PC-9 (cell line): ENCODE measurements around the gene SYK. TPM values are rescaled to one million over a fixed set of nuclear protein-coding genes. Genes with fewer than 3 reads are reported as not detected.

Source experiments
- BruUV-seq: library from RNA; stranded (reverse); fragments of 400-500 nt; replicated peaks from 2 replicates; lab custom pipeline; 2021; lab: Mats Ljungman, UMichigan
- CTCF ChIA-PET: fragments of 300-600 bp; sonication (Branson Sonifier 250); formaldehyde crosslinking; loops from one replicate; lab custom pipeline; 2022; ENCODE audit warnings: antibody characterized with exemption; lab: Charles Lee
- POLR2A ChIA-PET: fragments of 300-600 bp; sonication (Branson Sonifier 250); formaldehyde crosslinking; loops from one replicate; lab custom pipeline; 2022; ENCODE audit warnings: antibody characterized with exemption; ENCODE audit not compliant: unreplicated experiment; lab: Charles Lee
- DNase-seq, 2 experiments: peaks; one replicate each; pipeline versions ENCODE4 v3.0.0 to v3.0.0-alpha.2; 2015 to 2022; ENCODE audit warnings: mixed read lengths in 1 of 2
- H2AFZ ChIP-seq: fragments of 200-600 bp; sonication (generic); 2 replicates; pipeline ENCODE4 v1.8.1; 2017; ENCODE audit warnings: antibody characterized with exemption
- H3F3A ChIP-seq: fragments of 200-600 bp; sonication (generic); 2 replicates; pipeline ENCODE4 v1.8.1; 2017; ENCODE audit warnings: antibody characterized with exemption, mild to moderate bottlenecking, low read depth; ENCODE audit not compliant: insufficient read depth
- H3K27ac ChIP-seq: fragments of 200-600 bp; sonication (generic); 2 replicates; pipeline ENCODE4 v1.6.1; 2016; ENCODE audit warnings: mixed run types
- H3K27me3 ChIP-seq: fragments of 200-600 bp; sonication (generic); 2 replicates; pipeline ENCODE4 v1.6.1; 2016; ENCODE audit warnings: low read depth, mixed run types; ENCODE audit not compliant: insufficient read depth
- H3K36me3 ChIP-seq: fragments of 200-600 bp; sonication (generic); 2 replicates; pipeline ENCODE4 v1.6.1; 2016; ENCODE audit warnings: low read depth, mixed run types
- H3K4me1 ChIP-seq: fragments of 200-600 bp; sonication (generic); replicated peaks from 2 replicates; pipeline ENCODE4 v1.6.1; 2016; ENCODE audit warnings: mixed run types; ENCODE audit not compliant: insufficient read depth
- H3K4me2 ChIP-seq: fragments of 200-600 bp; sonication (generic); 2 replicates; pipeline ENCODE4 v1.6.1; 2017; ENCODE audit warnings: mixed run types
- H3K4me3 ChIP-seq: fragments of 200-600 bp; sonication (generic); 2 replicates; pipeline ENCODE4 v1.6.1; 2016; ENCODE audit warnings: mixed run types
- H3K79me2 ChIP-seq: fragments of 200-600 bp; sonication (generic); 2 replicates; pipeline ENCODE4 v1.6.1; 2017; ENCODE audit warnings: low read depth, mixed run types
- H3K9me2 ChIP-seq: fragments of 200-600 bp; sonication (generic); 2 replicates; pipeline ENCODE4 v1.8.1; 2017; ENCODE audit warnings: mild to moderate bottlenecking; ENCODE audit not compliant: insufficient read depth
- H3K9me3 ChIP-seq: fragments of 200-600 bp; sonication (generic); 2 replicates; pipeline ENCODE4 v1.8.1; 2016; ENCODE audit warnings: low read depth; ENCODE audit not compliant: insufficient read depth
- H4K20me1 ChIP-seq: fragments of 200-600 bp; sonication (generic); 2 replicates; pipeline ENCODE4 v1.8.1; 2017; ENCODE audit not compliant: insufficient read depth
- CTCF ChIP-seq: fragments of 200-600 bp; sonication (generic); conservative IDR thresholded peaks from 2 replicates; pipeline ENCODE4 v1.6.1; 2017; ENCODE audit warnings: mixed run types, antibody characterized with exemption, mild to moderate bottlenecking, moderate library complexity
- EZH2 ChIP-seq: fragments of 200-600 bp; sonication (generic); IDR thresholded peaks from 2 replicates; pipeline ENCODE4 v1.8.0; 2017; ENCODE audit warnings: antibody characterized with exemption, low read depth
- intact Hi-C: fragments of 100-400 bp; cut with micrococcal nuclease; formaldehyde crosslinking; loops from one replicate; pipeline ENCODE4 v1.10.0; 2022; ENCODE audit not compliant: unreplicated experiment
- total RNA-seq: library from RNA; stranded (reverse); gene quantifications from 2 replicates; pipeline ENCODE4 v1.2.3, GENCODE V29; 2021

The SYK gene
- total RNA-seq, 1 experiment from 2014 or later: 32.1 TPM

DNA sequence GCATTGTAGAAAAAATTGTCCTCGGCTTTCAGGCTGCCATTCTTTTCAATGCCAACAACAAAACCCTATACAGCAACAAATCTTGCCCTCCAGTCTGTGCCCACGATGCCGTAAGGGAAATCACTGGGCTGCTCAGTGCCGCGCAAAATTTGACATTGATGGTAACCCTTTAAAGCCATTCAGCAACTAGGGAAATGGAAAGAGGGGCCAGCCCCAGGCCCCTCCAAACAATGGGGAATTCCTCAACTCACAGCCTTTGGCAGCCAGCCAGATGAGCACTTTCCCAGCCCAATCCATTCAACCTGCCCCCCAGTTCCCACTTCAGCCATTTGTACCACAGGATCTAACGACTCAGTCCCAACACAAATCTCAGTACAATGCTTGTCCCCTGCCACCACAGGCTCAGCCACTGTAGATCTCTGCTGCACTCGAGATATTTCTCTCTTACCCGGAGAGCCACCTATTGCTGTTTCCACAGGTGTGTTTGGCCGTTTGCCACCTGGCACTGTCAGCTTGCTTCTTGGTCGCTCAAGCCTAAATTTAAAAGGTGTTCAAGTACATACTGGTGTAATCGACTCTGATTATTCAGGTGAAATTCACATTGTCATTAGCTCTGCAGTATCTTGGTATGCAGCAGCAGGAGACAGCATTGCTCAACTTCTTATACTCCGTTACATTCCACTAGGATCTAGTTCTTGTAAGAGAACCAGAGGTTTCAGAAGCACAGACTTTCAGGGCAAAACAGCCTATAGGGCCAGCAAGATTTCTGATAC, 103.3 kb downstream of the SYK start:
- no peaks in the 10 kb centered on the region for H3K4me1 ChIP-seq
- H3K9me2 ChIP-seq: no peaks in the 10 kb centered on the region
- H4K20me1 ChIP-seq: no peaks in the 10 kb centered on the region
- H3K27me3 ChIP-seq: no peaks in the 10 kb centered on the region
- H3K4me2 ChIP-seq: no peak overlapping the region
- H3K9me3 ChIP-seq: no peaks in the 10 kb centered on the region
- H3K36me3 ChIP-seq: no peaks in the 10 kb centered on the region
- H2AFZ ChIP-seq: no peak overlapping the region
- H3F3A ChIP-seq: no peaks in the 10 kb centered on the region
- no peak for TF ChIP-seq EZH2
- H3K79me2 ChIP-seq: no peaks in the 10 kb centered on the region
- H3K27ac ChIP-seq: no peak overlapping the region
- intact Hi-C loops: no loop called here
- ChIA-PET CTCF (no interaction called here), POLR2A (no interaction called here)
- no TSS peak for BruUV-seq
- H3K4me3 ChIP-seq: no peak overlapping the region
- DNase-seq: no peak

DNA sequence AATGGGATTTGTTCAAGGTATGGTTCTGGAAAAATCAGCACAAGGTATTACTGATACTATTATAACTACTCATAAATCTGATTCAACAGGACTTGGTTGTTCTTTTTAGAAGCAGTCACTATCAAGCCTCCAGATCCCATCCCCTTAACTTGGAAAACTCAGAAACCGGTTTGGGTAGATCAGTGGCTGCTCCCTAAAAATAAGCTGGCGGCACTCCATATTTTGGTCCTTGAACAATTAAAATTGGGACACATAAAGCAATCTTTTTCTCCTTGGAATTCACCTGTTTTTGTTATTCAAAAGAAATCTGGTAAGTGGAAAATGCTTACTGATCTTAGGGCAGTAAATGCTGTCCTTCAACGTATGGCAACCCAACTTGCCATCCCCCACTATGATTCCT, 104.2 kb downstream of the SYK start:
- no peak for DNase-seq
- no peak overlapping the region for H3K27ac ChIP-seq
- POLR2A ChIA-PET: no interaction called here
- no peaks in the 10 kb centered on the region for H3K4me1 ChIP-seq
- H4K20me1 ChIP-seq: no peaks in the 10 kb centered on the region
- intact Hi-C loops: no loop called here
- TF ChIP-seq CTCF (no peak), EZH2 (no peak)
- H3K4me3 ChIP-seq: no peak overlapping the region
- H3K9me2 ChIP-seq: no peaks in the 10 kb centered on the region
- H2AFZ ChIP-seq: no peak overlapping the region
- CTCF ChIA-PET: no interaction called here
- no peaks in the 10 kb centered on the region for H3F3A ChIP-seq
- H3K4me2 ChIP-seq: no peak overlapping the region
- no peaks in the 10 kb centered on the region for H3K9me3 ChIP-seq
- H3K79me2 ChIP-seq: no peaks in the 10 kb centered on the region
- no peaks in the 10 kb centered on the region for H3K36me3 ChIP-seq
- no peaks in the 10 kb centered on the region for H3K27me3 ChIP-seq
- no TSS peak for BruUV-seq

DNA sequence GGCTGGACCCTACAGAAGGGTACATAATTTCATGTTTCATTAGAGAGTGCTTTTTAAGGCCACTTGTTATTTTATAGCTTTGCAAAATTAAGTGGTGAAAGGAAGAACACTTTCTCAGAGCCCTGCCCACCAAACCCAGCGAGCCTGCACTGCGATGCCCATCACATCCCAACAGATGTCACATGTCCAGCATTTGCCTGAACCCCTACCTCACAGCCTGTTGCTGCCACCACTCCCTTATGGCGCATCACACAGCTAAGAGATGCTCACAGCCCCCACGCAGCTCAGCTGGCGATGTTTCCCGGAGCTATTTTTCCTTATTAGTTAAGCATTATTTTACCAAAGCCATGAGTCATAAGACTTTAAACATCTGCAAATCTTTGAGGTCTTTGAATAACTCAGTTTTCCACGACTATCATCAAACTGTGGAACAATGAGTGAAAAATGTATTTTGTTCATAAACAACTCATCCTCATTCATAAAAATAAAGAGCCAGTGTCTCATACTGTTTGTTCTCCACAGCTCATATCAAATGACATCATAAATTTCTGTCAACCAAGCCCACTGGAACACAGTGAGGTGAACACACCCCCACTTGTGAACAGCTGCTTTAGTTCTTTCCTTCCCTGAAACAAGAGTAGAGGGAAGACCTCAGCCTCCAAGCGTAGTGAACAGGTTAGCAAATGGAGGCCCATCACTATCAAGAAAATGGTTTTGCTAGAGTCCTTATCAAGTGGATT, 104.9 kb downstream of the SYK start:
- no peaks in the 10 kb centered on the region for H3K27me3 ChIP-seq
- no TSS peak for BruUV-seq
- DNase-seq: no peak
- CTCF ChIA-PET: no interaction called here
- H3K4me1 ChIP-seq: no peaks in the 10 kb centered on the region
- H3K27ac ChIP-seq: no peak overlapping the region
- no peak for TF ChIP-seq EZH2
- no peak for TF ChIP-seq CTCF
- H2AFZ ChIP-seq: no peak overlapping the region
- H3F3A ChIP-seq: no peaks in the 10 kb centered on the region
- H3K4me3 ChIP-seq: no peak overlapping the region
- intact Hi-C loops: no loop called here
- H3K4me2 ChIP-seq: no peak overlapping the region
- H4K20me1 ChIP-seq: no peaks in the 10 kb centered on the region
- POLR2A ChIA-PET: no interaction called here
- H3K9me2 ChIP-seq: no peaks in the 10 kb centered on the region
- no peaks in the 10 kb centered on the region for H3K79me2 ChIP-seq
- no peaks in the 10 kb centered on the region for H3K9me3 ChIP-seq
- H3K36me3 ChIP-seq: no peaks in the 10 kb centered on the region
